HG02938 (cell line): ENCODE data around the gene CROCC.

ENCODE experiments used
- ATAC-seq: cut with Tn5 transposase; IDR thresholded peaks from one replicate; pipeline ENCODE4 v1.9.1; 2021; ENCODE audit warnings: mild to moderate bottlenecking, moderate library complexity; ENCODE audit not compliant: unreplicated experiment

Gene CROCC

DNA sequence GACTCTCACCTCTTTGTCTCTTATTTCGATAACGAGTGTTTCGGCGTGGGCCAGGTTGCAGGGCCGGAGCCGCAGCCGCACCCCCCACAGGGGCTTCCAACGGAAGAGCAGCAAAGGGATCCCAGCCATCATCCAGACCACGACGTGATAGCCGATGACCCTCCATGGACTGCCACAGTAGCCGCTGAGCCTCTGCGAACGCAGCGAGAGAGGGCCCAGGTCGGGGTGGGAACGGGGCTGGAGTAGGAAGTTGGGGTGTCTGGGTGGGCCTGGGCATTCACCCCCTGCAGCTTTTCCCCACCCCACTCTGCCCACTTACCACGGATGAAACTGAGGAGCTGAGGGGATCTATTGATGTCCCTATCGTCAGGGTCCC lies 83.6 kb downstream of the CROCC start:
- ATAC-seq: no peak

DNA sequence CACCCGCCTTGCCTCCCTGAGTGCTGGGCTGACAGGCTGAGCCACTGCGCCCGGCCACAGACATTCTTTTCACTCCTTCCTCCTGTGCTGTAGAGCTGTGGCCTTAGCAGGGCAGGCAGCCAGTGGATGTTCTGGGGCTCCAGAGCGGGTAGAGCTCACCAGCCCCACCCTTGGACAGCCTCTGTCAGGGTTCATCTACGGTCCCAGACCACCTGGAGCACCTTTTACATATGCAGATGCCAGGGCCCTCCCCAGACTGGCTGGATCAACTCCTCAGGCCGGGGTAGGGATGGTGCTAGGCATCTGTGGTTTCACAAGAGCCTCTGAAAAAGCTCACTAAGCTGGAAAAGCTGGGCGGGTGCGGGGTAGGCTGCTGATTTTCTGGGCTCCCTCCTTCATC lies 85.4 kb downstream of the CROCC start:
- no peak for ATAC-seq

DNA sequence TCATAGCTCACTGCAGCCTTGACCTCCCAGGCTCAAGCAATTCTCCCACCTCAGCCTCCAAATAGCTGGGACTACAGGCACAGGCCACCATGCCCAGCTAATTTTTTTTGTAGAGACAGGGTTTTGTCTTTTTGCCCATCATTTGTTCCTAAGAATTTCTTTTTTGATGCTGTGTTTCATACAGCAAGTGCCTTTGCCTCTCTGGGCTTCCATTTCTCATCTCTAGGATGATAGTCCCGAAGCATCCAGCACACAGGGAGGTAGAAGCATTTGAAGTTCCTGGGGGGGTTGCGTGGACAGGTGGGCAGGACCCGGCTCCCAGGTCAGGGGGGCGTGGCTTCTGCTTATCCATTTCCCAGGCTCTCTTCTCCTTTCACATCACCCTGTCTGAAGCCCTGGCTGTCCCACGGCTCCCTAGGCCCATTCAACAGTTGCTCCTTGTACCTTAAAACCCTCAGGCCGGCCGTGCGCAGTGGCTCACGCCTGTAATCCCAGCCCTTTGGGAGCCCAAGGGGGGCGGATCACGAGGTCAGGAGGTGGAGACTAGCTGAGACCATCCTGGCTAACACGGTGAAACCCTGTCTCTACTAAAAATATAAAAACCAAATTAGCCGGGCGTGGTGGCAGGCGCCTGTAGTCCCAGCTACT lies 86.6 kb downstream of the CROCC start:
- ATAC-seq: no peak

DNA sequence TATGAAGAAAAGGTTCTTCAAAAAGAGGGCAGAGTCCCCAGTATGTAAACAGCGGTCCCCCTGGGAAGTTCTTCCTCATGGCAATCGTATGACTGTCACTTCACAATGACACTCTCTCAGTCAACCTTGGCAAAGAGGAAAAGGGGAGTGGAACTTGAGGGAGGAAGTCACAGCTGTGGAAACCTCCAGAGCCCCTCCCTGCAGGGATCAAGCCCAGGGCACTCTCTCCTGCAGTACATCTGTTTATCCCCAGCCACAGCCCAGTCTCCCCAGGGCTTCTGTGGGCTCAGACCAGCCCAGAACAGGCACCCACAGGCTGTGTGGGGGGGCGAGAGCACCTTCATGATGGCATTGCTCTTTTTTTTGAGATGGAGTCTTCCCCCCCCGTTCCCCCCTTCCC lies 88.0 kb downstream of the CROCC start:
- no peak for ATAC-seq

DNA sequence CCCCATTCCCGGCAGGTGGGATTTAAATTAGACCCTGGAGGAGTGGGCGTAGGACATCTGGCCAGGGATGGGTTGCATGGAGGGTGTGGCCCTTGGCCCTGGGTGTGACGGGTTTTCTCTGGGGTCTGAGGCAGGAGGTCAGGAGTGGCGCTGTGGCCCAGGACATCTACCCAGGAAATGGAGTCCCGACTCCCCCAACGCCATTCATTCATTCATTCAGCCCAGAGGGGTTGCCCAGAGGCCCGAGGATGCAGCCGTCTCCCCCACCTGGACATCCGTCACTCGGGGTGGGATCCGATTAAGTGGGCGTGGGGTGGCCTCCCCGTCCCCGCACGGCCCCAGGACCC lies 89.3 kb downstream of the CROCC start:
- ATAC-seq: no peak

DNA sequence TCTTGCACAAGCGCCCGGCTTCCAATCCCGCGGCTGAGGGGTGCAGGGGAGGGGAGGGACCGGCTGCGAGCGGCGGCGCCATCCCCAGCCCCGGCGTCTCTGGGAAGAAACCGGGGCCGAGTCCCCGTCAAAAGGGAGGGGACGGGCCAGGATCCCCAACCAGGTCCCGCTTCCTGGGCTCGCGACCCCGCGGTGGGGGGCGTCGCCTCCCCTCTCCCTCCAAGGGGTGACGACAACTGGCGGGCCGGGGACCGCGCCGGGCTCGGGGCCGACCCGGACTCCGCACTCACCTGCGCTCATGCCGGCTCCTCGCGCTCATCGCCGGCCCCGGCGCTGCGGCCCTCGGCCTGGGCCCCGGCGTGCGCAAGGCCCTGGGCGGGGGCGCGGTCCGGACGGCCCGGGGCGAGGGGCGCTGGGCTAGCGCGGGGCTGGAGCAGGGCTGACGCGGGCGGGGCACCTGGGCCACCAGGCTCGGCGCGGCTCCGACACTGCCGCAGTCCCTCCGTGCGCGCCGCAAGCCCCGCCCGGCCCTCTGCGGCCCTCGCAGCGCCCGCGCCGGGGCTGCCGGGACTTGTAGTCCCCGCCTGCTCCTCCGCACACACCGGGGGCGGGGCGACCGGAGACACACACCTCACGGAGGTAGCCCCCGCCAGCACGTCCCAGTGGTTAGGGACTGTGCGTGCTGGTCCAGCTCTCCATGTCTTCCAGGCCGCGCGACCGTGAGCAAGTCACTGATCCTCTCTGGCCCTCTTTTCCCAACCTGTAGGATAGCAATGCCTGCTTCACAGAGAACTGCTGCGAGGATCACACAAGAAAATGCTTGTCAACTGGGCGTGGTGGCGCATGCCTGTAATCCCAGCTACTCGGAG lies 89.9 kb downstream of the CROCC start, which contains the start of gene ATP13A2:
Gene ATP13A2 (minus strand): TSS at position 490 of the 869 bp plus-strand sequence. CDS start 190 bp downstream, at position 300.
- peak; percentile 78 for ATAC-seq

DNA sequence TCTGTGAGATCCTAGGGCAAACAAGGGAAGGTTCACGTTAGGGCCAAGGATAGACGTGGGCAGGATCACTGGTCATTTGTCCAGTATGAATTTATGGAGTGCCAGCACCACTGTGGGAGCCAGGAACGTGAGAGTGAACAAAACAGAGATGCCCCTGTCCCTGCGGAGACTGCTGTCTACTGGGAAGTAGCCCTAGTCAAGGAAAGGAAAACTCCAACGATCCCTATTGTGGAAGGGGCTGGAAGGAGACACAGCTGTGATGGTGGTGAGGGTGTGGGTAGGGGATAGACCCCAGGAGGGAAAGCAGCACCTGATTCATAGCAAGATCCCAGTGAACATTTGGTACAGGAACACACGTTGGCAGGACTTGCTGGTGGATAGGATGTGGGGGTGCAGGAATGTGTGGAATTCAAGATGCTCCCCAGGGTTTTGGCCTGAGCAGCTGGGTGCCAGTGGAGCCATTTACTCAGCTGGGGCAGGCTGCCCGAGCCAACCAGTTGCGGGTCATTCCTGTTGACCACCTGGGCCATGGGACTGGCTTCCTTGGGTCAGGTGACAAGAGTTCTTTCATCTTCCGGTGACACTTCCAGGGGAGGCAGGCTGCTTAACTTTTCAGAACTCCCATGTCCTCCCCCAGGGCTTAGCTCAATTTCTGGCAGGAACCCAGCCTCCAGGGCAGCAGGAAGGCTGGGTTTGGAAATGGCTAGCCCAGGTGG lies 91.2 kb downstream of the CROCC start:
- ATAC-seq: no peak

DNA sequence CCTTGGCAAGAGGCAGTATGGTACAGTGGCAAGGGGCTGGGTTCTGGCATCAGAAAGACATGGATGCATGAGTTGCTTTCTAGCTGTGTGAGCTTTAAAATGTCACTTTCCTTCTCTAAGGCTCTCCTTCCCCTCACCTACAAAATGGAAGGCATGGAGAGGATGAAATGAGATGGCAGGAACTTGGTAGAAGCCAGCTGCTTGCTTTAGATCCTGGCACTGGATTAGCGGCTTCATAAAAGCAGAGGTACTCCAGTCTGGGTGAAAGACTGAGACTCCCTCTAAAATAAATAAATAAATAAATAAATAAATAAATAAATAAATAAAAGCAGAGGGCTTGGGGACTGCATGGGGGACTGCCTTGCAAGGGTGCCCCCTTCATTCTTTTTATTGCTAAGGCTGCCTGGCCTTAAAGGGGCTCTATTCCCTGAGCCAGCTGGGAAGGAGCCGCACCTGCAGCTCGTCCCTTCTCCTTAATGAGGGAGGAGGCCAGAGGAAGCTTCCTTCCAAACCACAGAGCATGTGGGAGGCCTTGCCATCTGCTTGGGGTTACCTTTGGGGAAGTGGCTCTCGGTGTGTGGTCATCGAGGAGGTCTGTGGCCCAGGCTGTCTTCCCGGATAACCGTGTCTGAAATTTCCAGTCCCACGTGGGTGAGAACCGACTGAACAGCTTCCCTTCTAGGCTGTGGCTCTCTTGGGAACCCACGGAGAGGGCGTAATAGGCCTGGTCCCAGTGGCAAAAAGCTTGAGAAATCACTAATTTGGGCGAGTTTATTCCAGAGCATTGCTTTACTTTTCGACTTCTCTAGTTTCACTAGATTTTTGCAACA lies 92.0 kb downstream of the CROCC start:
- ATAC-seq: no peak

DNA sequence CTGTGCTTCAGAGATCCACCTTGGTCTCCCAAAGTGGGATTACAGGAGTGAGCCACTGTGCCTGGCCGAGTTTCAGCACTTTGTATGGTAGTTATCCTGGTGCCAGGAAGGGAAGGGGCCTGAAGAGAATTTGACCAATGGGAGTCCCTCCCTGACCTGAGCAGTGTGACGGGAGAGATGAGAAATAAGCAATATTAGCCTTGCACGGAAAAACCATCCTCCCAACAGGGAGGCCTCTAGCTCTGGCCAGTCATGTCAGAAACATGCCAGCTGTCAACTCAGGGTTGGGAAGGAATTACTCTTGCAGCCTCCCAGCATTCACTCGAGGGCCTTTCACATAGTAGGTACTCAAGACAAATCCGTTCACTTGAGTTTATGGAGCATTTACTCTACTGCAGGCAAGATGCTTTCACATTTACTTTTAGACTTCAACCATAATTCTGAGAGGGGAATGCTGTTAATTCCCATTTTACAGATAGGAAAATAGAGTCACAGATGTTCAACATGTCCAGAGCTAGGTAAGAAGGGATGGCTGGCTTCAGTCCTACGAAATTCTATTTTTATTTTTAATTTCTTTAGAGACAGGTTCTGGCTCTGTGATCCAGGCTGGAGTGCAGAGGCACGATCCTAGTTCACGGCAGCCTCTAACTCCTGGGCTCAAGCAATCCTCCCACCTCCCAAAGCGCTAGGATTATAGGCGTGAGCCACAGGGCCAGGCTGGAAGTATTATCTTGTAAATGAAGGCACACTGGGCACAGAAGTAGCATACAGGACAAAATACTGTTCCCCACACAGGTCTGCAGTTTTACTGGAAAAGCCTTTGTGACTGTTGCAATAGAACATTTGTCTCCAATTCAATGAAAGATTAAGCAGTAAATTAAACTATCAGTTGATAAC lies 93.2 kb downstream of the CROCC start:
- no peak for ATAC-seq

DNA sequence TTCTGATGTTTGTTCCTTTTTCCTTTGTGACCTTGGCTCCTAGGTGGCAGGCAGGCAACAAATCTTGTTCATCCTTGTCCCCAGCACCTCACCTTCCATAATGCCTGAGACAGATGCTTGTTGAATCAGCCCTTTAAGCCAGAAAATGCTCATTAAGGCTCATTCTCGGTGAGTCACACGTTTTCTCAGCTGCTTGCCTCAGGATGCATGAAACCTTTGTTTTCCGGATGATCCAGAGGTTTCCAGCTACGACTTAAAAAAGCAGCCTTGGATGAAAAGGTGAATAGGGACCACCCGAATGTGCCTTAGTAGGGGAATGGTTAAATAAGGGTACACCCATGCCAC lies 94.6 kb downstream of the CROCC start:
- ATAC-seq: no peak

DNA sequence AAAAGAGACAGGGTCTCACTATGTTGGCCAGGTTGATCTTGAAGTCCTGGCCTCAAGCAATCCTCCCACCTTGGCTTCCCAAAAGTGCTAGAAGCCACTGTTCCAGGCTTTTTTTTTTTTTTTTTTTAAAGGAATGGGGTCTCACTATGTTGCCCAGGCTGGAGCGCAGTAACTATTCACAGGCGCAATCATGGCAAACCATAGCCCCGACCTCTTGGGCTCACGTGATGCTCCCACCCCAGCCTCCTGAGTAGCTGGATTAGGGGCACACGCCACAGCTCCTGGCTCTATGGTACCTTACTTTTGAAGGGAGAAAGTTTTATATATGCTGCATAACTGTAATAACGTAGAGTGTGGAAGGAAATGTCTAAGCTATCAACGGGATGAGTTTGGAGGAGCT lies 95.7 kb downstream of the CROCC start:
- ATAC-seq: no peak

DNA sequence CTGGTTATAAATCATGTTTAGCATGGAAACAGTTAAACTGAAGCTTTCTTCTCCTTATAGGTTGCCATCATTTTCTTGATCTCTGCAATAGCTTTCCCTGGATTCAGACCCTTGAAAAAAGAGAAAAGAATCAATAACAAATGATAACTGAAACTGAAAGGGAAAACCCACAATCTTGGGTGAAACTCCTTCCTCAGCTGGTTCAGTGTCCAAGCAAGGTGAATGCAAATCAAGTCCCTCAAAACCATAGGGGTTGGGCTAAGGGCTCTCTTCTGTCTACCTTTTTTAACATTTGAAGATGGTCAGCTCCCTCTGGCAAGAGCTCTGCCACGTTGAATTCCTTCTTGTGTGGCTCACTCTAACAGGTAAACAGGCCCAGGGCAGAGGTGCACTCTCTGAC lies 97.1 kb downstream of the CROCC start:
- ATAC-seq: no peak

DNA sequence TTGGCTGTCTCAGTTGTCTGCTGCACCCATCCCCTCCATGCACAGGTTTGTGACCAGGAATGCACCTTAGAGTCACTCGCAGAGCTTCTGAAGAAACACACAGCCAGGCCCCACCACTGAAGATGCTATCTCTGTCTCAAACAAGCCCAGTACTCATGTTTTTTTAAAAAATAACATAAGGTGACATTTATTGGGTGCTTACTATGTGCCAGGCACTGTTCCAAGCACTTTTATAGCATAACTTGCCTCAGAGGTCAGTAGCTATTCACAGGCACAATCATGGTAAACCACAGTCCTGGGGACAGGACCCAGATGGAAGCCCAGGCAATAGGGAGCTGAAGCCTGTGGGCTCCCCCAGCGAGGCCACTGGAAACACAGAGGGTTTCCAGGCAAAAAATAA lies 98.8 kb downstream of the CROCC start:
- no peak for ATAC-seq

DNA sequence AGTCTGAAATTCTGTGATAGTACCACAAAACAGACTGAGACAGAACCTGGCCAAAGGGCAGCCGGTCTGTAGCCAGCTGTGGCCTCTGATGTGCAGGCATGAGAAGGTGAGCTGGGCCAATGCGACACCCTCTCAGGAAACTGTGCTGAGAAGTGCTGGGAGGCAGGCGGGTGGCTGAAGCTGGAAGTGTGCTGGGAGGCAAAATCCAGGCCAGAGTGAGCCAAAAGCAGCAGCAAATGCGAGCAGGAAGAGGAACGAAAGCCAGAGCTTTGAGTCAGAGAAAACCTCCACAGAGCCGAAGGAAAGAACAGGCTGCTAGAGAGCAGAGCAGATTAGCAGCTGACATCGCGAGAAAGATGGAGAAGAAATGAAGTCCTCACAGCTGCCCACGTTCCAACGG lies 100.2 kb downstream of the CROCC start:
- ATAC-seq: no peak
